K562 (cell line): Measurements from ENCODE around the gene IFI16. TPM values are rescaled to one million over a fixed set of nuclear protein-coding genes. Genes with fewer than 3 reads are reported as not detected.
A peak's percentile ranks its signal among the peaks of the same experiment; 100 is the strongest.

Experiments used
- BCLAF1 ChIP-seq, 2 experiments: fragments of 450-650 bp in 1 of 2; IDR thresholded peaks; 2 replicates each; pipeline ENCODE4 v1.6.1; 2011 to 2017; ENCODE audit warnings: low read depth in 2 of 2, antibody characterized with exemption in 1 of 2, borderline replicate concordance in 1 of 2, low read length in 1 of 2, mild to moderate bottlenecking in 1 of 2, mixed read lengths in 1 of 2; ENCODE audit not compliant: control insufficient read depth in 1 of 2
- CBX1 ChIP-seq: sonication (generic); IDR thresholded peaks from 2 replicates; pipeline ENCODE4 v1.6.1; 2016; ENCODE audit warnings: antibody characterized with exemption, low read depth, mild to moderate bottlenecking
- CTCF ChIP-seq, 3 experiments: IDR thresholded peaks in 2 of 3; conservative IDR thresholded peaks in 1 of 3; 2 replicates each; pipeline ENCODE4 v1.5.1; 2011 to 2012; ENCODE audit warnings: low read length in 3 of 3, mild to moderate bottlenecking in 3 of 3, control low read depth in 2 of 3, improper control_type of control experiment in 1 of 3, inconsistent platforms in 1 of 3, low read depth in 1 of 3, mixed read lengths in 1 of 3, moderate library complexity in 1 of 3; ENCODE audit not compliant: insufficient read depth in 2 of 3
- DPF2 ChIP-seq: fragments of 450-650 bp; IDR thresholded peaks from 2 replicates; pipeline ENCODE4 v1.6.1; 2016
- EGR1 ChIP-seq: fragments of 450-650 bp; conservative IDR thresholded peaks from 2 replicates; pipeline ENCODE4 v1.6.1; 2017; ENCODE audit warnings: mild to moderate bottlenecking
- EHMT2 ChIP-seq: fragments of 450-650 bp; IDR thresholded peaks from 2 replicates; pipeline ENCODE4 v1.6.1; 2018; ENCODE audit warnings: antibody characterized with exemption
- ETV1 ChIP-seq: fragments of 450-650 bp; conservative IDR thresholded peaks from 2 replicates; pipeline ENCODE4 v1.6.1; 2016; ENCODE audit warnings: missing genetic modification characterization, control low read depth, low read depth, missing compliant biosample characterization
- FOXP4 ChIP-seq: sonication (generic); formaldehyde crosslinking; IDR thresholded peaks from 2 replicates; pipeline ENCODE4 v1.8.0; 2022; ENCODE audit warnings: mild to moderate bottlenecking, missing genetic modification reagents, borderline replicate concordance
- KAT8 ChIP-seq: fragments of 450-650 bp; IDR thresholded peaks from 2 replicates; pipeline ENCODE4 v1.6.1; 2016; ENCODE audit warnings: low read depth, mild to moderate bottlenecking
- NR2C1 ChIP-seq, 2 experiments: fragments of 450-650 bp; IDR thresholded peaks; 2 replicates each; pipeline ENCODE4 v1.6.1; 2017; ENCODE audit warnings: mild to moderate bottlenecking in 2 of 2, antibody characterized with exemption in 1 of 2, inconsistent platforms in 1 of 2, missing compliant biosample characterization in 1 of 2, missing genetic modification characterization in 1 of 2
- POLR2AphosphoS5 ChIP-seq: IDR thresholded peaks from 2 replicates; pipeline ENCODE4 v1.6.1; 2011; ENCODE audit warnings: mild to moderate bottlenecking, low read depth, low read length, moderate library complexity; ENCODE audit not compliant: control insufficient read depth, insufficient read depth
- RAD51 ChIP-seq: fragments of 450-650 bp; IDR thresholded peaks from 2 replicates; pipeline ENCODE4 v1.7.1; 2016; ENCODE audit warnings: low read depth, mild to moderate bottlenecking, borderline replicate concordance
- RBM17 ChIP-seq: fragments of 200-400 bp; formaldehyde crosslinking; IDR thresholded peaks from 2 replicates; pipeline ENCODE4 v1.6.1; 2017; ENCODE audit warnings: low read depth, mild to moderate bottlenecking, low read length, borderline replicate concordance
- RBM25 ChIP-seq: fragments of 200-400 bp; formaldehyde crosslinking; IDR thresholded peaks from 2 replicates; pipeline ENCODE4 v1.6.1; 2018; ENCODE audit warnings: low read length, low read depth, moderate library complexity; ENCODE audit not compliant: severe bottlenecking
- RFX7 ChIP-seq: fragments of 250-450 bp; sonication (Bioruptor Pico); IDR thresholded peaks from 2 replicates; pipeline ENCODE4 v1.5.1; 2021; ENCODE audit warnings: mild to moderate bottlenecking
- TEAD1 ChIP-seq, 2 experiments: fragments of 450-650 bp in 1 of 2; sonication (generic) in 1 of 2; formaldehyde crosslinking; IDR thresholded peaks; 2 replicates each; pipeline versions ENCODE4 v1.4.0 to v1.8.0; 2020 to 2022; ENCODE audit warnings: mild to moderate bottlenecking in 2 of 2, missing genetic modification reagents in 1 of 2
- TEAD4 ChIP-seq, 2 experiments: sonication (generic) in 1 of 2; formaldehyde crosslinking in 1 of 2; IDR thresholded peaks; 2 replicates each; pipeline versions ENCODE4 v1.6.1 to v1.8.0; 2012 to 2022; ENCODE audit warnings: borderline replicate concordance in 1 of 2, inconsistent platforms in 1 of 2, low read length in 1 of 2, mild to moderate bottlenecking in 1 of 2, missing genetic modification reagents in 1 of 2
- ZFP36 ChIP-seq: fragments of 150-350 bp; IDR thresholded peaks from 2 replicates; pipeline ENCODE4 v1.6.1; 2018; ENCODE audit warnings: low read length, low read depth; ENCODE audit not compliant: partially characterized antibody
- ZKSCAN3 ChIP-seq: fragments of 250-450 bp; sonication (Bioruptor Pico); IDR thresholded peaks from 2 replicates; pipeline ENCODE4 v1.4.0; 2020
- polyA plus RNA-seq, 8 experiments: library from polyadenylated mRNA; depleted of rRNA in 4 of 8; stranded (reverse) in 5 of 8; unstranded in 3 of 8; fragments of >200 nt; fragmentation: Nextera tagmentation in 2 of 8; fragmentation: Illumina TruSeq in 1 of 8; extraction: Ambion mirVana in 2 of 8; extraction: Trizol in 1 of 8; gene quantifications; 2 replicates each; pipeline versions ENCODE4 v1.2.1 to v1.2.3, GENCODE V29; 2011 to 2014; ENCODE audit warnings: inconsistent platforms in 1 of 8, missing spikeins in 1 of 8
- total RNA-seq, 7 experiments: library from RNA; depleted of rRNA in 6 of 7; stranded (reverse); fragments of >200 nt in 6 of 7; fragmentation: Illumina TruSeq in 2 of 7; extraction: Trizol in 2 of 7; gene quantifications; 2 replicates each; pipeline versions ENCODE4 v1.2.1 to v1.2.3, GENCODE V29; 2011 to 2021; ENCODE audit warnings: low replicate concordance in 1 of 7

The IFI16 gene
- total and polyA plus RNA-seq, 9 of the 15 experiments (the other 6 are each of a cell fraction or from before 2014, with no cell fraction given) = 0.70 to 2.8 (median 1.6) TPM

DNA sequence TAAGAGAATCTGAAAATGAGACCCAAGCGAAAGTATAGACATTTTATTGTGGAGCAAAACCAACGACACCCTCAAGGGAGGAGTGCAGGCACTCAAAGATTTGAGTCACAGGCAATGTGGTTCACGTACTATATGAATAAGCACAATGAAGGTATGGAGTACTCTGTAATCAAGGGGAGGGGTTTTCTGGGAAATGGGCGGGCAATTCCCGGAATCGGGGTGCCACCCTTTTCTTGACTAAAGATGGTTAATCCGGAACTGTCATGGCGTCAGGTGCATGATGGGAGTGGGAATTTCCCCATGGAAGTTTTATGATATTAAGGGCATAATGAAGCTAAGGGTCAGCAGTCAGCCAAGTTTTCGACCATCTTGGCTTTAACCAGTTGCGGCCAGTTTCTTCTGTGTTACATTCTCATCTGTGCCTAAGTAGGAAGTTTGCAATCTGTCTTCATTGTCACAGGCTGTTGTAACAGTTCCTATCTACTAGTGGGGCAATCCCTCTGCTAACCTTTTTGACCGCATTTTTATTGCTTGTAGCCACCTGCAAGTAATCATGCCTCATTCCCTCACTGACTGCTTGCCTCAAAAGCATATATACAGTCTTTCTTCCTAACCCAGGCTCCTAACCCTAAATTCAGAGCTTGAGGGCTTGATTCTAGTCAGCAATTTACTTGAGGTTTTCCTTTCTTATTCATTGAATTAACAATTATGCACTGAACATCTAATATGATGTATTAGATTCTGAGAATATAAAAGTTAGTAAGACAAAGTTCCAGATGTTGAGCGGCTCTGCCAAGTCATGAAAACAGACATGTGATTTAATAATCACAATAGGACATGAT lies 67.6 kb downstream of the IFI16 start (continued):
- TF ChIP-seq BCLAF1 (IDR thresholded peaks at IDR 0.05; ENCODE audit: borderline replicate concordance in 1 of 2, control insufficient read depth in 1 of 2, low read depth in 2 of 2, low read length in 1 of 2) (no peak), TEAD4 (IDR thresholded peaks at IDR 0.05; ENCODE audit: low read length) (0 out of 2 replicates have a peak, but pooled peaks have one; percentile 4), TEAD4 (CRISPR knock-in tag; IDR thresholded peaks at IDR 0.05; ENCODE audit: borderline replicate concordance) (no peak), RBM17 (no peak), RAD51 (no peak), RFX7 (CRISPR knock-in tag) (no peak), POLR2AphosphoS5 (no peak), CBX1 (no peak), CTCF (IDR thresholded peaks at IDR 0.05 in 2 of 3, conservative IDR thresholded peaks at IDR 0.05 in 1 of 3; ENCODE audit: insufficient read depth in 2 of 3, low read depth in 1 of 3, low read length in 3 of 3) (no peak), DPF2 (peak; percentile 87), TEAD1 (CRISPR knock-in tag; IDR thresholded peaks at IDR 0.05) (peak in 1 of 2 experiments; percentile 6; a peak in 1 of 4 replicates), EGR1 (peak; percentile 57), FOXP4 (no peak), EHMT2 (peak; percentile 86; the same call in 1 of the 2 replicates), ZKSCAN3 (CRISPR knock-in tag) (no peak), KAT8 (no peak), ETV1 (tag) (no peak; the same call in 1 of the 2 replicates), NR2C1 (IDR thresholded peaks at IDR 0.05) (no peak), NR2C1 (tag; IDR thresholded peaks at IDR 0.05) (no peak; the same call in 1 of the 2 replicates), ZFP36 (peak; percentile 79), RBM25 (no peak)
